Pancreas (tissue), 10 donors: ENCODE data around the gene GRK5. TPM values are rescaled to one million over a fixed set of nuclear protein-coding genes. Genes with fewer than 3 reads are reported as not detected.

Source experiments
- ATAC-seq, 4 donors: fragments of 200-7000 bp; cut with Tn5 transposase; one replicate each; pipeline versions ENCODE4 v1.8.0 to v1.9.1; 2020; ENCODE audit warnings: mild to moderate bottlenecking in 4 of 4, moderate library complexity in 4 of 4
- DNase-seq, 6 donors: peaks; one replicate each; pipeline ENCODE4 v3.0.0-alpha.2; 2020
- FAIRE-seq: peaks from 2 replicates; lab custom pipeline; 2012; peaks lifted over from hg19 to GRCh38; lab: Jason Lieb, UNC
- H3K27ac ChIP-seq, 4 donors: fragments of 200-600 bp; sonication (generic); 1 replicate in 3 of 4; 2 replicates in 1 of 4; pipeline versions ENCODE4 v1.5.0 to v1.8.0; 2020
- H3K27me3 ChIP-seq, 4 donors: fragments of 200-600 bp; one replicate each; pipeline ENCODE4 v1.8.0; 2021
- H3K36me3 ChIP-seq, 3 donors: fragments of 200-600 bp; sonication (generic) in 1 of 3; one replicate each; pipeline versions ENCODE4 v1.5.0 to v1.8.0; 2020 to 2021
- H3K4me1 ChIP-seq, 3 donors: fragments of 200-600 bp; one replicate each; pipeline ENCODE4 v1.8.0; 2021
- H3K4me3 ChIP-seq, 4 donors: fragments of 200-600 bp; sonication (generic) in 2 of 4; one replicate each; pipeline versions ENCODE4 v1.5.0 to v1.8.0; 2020 to 2021
- H3K9me3 ChIP-seq, 4 donors: fragments of 200-600 bp; one replicate each; pipeline ENCODE4 v1.8.0; 2021
- WGBS, 2 donors: extraction: QIAGEN DNeasy Blood & Tissue Kit; methylation state at CpG; one replicate each; pipeline ENCODE4 v1.1.7; 2013; 5-methylcytosine and 5-hydroxymethylcytosine counted together
- intact Hi-C, 3 donors: fragments of 100-400 bp; cut with DNase I; formaldehyde crosslinking; loops; one replicate each; pipeline versions ENCODE4 v1.11.1 to v1.14.2; 2022
- polyA plus RNA-seq, 2 donors: library from polyadenylated mRNA; stranded (reverse); fragments of 200-250 nt; gene quantifications; one replicate each; pipeline ENCODE4 v1.2.3, GENCODE V29; 2013
- total RNA-seq, 6 donors: library from RNA; stranded (reverse); fragmentation: NEBNext Ultra II Directional in 4 of 6; extraction: Animal tissue kit (Norgen Biotek cat#: 25700) in 4 of 6; gene quantifications; one replicate each; pipeline versions ENCODE4 v1.2.1 to v1.2.4, GENCODE V29; 2021 to 2023
- TF ChIP-seq, protein P1 (sequence below), 4 donors: fragments of 200-600 bp; sonication (generic) in 3 of 4; IDR thresholded peaks; one replicate each; pipeline versions ENCODE4 v1.5.0 to v1.8.0; 2021; ENCODE audit warnings: antibody characterized with exemption in 4 of 4
- donor health status: healthy with polysubstance abuse.
- donor health status: DM: no; HTN: no; CAD: no; lungs with moderate emphysema.
- donor health status: DM: no; HTN: no; CAD: no.
- donor health status: control.
- donor health status: control.
- donor health status: Bipolar disorder and iron deficiency.
- donor health status: DM: yes; HTN: yes; CAD: no.
- donor health status: DM: no; HTN: no; CAD: no.
- donor health status: DM: no; HTN: no; CAD: no.
- donor health status: DM: yes; HTN: yes; CAD: no.

The GRK5 gene
- total and polyA plus RNA-seq, 8 donors, result 1.4 to 6.0 (median 2.5) TPM

DNA sequence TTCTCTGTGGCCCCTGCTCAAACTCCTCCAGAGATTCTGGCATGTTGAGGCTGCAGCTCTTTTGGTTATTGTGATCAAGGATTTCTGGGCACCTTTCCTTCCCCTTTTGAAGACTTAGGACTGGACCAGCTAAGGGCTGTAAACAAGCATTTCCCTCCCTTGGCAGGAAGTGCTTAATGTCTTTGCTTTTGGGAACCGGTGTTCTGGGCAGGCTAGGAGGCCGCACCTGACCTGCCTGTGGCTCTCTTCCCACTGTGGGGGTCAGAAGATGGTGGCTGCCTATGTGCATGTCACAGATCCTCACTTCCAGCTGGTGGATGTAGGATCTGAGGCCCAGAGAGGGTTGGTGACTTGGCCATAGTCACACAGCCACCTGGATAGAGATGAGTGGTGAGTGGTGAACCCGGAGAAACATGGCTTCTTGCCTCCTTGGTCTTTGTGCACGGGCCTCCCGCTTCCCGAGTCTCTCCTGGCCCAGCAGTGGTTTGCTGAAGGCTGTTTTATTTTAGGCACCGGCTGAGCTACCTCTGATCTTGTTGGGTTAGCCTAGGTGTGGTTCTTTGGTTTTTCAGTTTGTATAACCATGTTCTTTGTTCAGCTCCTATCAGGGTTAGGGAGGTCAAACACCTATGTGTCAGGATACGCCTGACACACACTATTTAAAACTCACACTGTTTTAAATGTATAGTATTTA, 82.0 kb downstream of the GRK5 start:
- no peak overlapping the region for H3K27ac ChIP-seq
- H3K27me3 ChIP-seq, result no peaks in the 10 kb centered on the region
- DNase-seq (peak in 1 of 6 donors; percentile 9), ATAC-seq (peak in 1 of 4 donors; percentile 35), FAIRE-seq (no peak)
- no peaks in the 10 kb centered on the region for H3K36me3 ChIP-seq
- H3K9me3 ChIP-seq, result no peaks in the 10 kb centered on the region
- H3K4me1 ChIP-seq, result no peaks in the 10 kb centered on the region
- H3K4me3 ChIP-seq, result no peak overlapping the region
- WGBS, 2 donors, result 83 to 89% methylated on average over 8 of the region's 8 CpGs
- TF ChIP-seq, protein P1, sequence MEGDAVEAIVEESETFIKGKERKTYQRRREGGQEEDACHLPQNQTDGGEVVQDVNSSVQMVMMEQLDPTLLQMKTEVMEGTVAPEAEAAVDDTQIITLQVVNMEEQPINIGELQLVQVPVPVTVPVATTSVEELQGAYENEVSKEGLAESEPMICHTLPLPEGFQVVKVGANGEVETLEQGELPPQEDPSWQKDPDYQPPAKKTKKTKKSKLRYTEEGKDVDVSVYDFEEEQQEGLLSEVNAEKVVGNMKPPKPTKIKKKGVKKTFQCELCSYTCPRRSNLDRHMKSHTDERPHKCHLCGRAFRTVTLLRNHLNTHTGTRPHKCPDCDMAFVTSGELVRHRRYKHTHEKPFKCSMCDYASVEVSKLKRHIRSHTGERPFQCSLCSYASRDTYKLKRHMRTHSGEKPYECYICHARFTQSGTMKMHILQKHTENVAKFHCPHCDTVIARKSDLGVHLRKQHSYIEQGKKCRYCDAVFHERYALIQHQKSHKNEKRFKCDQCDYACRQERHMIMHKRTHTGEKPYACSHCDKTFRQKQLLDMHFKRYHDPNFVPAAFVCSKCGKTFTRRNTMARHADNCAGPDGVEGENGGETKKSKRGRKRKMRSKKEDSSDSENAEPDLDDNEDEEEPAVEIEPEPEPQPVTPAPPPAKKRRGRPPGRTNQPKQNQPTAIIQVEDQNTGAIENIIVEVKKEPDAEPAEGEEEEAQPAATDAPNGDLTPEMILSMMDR (IDR thresholded peaks at IDR 0.05), result no peak
- intact Hi-C loops, result no loop called here

DNA sequence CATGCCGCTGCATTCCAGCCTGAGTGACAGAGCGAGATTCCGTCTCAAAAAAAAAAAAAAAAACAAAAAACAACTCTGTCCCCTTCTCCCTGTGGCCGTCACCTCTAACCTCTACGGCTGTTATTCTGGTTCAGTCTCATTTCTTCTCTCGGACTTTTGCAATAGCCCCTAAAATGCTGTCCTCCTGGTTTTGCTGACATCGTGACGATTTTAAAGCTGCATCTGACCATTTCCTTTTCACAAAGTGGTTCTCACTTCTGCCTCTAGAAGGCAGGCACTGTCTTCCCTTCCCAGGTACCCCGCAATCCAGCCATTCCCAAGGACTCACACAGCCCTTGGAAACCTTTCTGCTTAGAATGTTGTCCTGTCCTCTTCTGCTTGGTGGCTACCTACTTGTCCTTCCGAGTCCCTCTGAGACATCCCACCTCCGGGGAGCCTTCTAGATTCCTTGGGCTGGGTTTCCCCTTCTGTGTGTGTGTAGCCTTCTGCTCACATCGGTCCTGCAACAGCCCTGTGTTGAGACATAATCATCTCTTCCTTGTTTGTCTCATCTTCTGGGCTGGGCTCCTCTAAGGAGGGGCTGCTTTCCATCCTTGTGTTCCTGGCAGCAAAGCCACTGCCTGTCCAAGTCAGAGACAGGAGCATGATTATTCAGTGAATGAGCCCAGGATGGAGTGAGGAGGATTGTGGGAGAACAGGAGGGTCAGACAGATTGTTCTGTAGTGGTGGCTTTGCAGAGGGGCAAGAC, 83.1 kb downstream of the GRK5 start:
- no peak overlapping the region for H3K27ac ChIP-seq
- H3K4me3 ChIP-seq, result no peak overlapping the region
- TF ChIP-seq, protein P1 (IDR thresholded peaks at IDR 0.05), result no peak
- 60 to 62% methylated on average over 11 to 12 of the region's 12 CpGs for WGBS, 2 donors
- intact Hi-C loops, result no loop called here
- DNase-seq (peak in 1 of 6 donors; percentile 6), FAIRE-seq (no peak), ATAC-seq (peak in 2 of 4 donors; percentile 30 to 57)
- H3K4me1 ChIP-seq, result no peaks in the 10 kb centered on the region
- no peaks in the 10 kb centered on the region for H3K36me3 ChIP-seq
- H3K27me3 ChIP-seq, result no peaks in the 10 kb centered on the region
- H3K9me3 ChIP-seq, result no peaks in the 10 kb centered on the region

DNA sequence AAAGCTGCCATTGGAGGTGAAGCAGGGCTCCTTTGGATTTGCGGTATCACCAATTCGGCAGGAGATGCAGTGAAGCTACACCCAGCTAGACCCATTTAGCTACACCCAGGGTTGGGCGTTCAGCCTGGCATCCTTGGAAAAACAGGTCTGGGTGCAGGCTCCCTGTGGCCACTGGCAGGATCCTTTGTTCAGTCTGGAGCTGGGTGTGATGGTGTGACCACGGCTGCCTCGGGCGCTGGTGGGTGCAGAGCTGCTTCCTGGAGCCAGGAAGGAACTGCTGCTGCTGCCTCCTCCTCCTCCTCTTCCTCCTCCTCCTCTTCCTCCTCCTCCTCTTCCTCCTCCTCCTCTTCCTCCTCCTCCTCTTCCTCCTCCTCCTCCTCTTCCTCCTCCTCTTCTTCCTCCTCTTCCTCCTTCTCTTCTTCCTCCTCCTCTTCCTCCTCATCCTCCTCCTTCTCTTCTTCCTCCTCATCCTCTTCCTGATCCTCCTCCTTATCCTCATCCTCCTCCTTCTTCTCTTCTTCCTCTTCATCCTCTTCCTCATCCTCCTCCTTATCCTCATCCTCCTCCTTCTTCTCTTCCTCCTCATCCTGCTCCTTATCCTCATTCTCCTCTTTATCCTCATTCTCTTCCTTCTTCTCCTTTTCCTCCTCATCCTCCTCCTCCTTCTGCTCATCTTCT, 84.0 kb downstream of the GRK5 start:
- FAIRE-seq, result no peak
- Histone ChIP-seq H3K9me3 (no peaks in the 10 kb centered on the region), H3K27ac (no peak overlapping the region), H3K4me3 (no peak overlapping the region), H3K36me3 (no peaks in the 10 kb centered on the region), H3K4me1 (peaks cover 0 to 2% (median 2%) of the 10 kb centered on the region in 3 donors), H3K27me3 (no peaks in the 10 kb centered on the region)
- intact Hi-C loops, result no loop called here
- DNase-seq, result peak in 1 of 6 donors; percentile 30
- WGBS, 2 donors, result 69 to 80% methylated on average over 6 of the region's 6 CpGs
- ATAC-seq, result peak in 1 of 4 donors; percentile 35
- TF ChIP-seq, protein P1 (IDR thresholded peaks at IDR 0.05), result no peak

DNA sequence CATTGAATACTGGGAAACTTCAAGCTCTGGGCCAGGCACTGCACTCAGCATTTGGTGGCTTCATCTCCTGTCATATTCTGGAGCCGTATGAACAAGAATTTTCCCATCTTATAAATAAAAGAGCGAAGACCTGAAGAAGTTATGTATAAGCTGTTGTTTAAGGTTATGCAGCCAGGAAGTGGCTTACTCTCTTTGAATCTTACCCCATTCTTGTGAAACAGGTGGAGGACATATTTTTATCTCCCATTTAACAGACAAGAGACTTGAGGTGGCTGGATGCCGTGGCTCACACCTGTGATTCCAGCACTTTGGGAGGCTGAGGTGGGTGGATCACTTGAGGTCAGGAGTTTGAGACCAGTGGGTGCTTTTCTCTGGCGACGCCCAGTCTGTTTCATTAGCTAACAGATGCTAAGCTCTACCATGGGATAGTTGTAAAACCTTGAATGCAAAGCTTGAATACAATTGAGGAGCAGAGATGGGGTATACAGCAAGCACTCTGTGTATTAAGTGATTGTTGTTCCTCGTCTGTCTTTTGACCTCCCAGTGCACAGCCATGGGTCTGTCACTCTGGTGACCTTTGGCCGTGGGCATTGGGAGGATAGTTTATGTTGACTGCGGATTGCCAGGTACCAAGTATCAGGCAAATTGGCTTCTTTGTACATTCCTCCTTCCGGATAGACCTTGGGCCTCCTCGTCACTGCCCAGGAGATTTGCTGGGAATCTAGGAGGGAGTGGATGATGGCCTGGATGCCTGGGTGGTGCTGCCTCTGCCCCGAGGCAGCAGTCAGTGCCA, 85.8 kb downstream of the GRK5 start:
- DNase-seq (peak in 1 of 6 donors; percentile 3), ATAC-seq (no peak), FAIRE-seq (no peak)
- no peaks in the 10 kb centered on the region for H3K27me3 ChIP-seq
- no peaks in the 10 kb centered on the region for H3K36me3 ChIP-seq
- WGBS, 2 donors, result 77 to 82% methylated on average over 11 of the region's 11 CpGs
- TF ChIP-seq, protein P1 (IDR thresholded peaks at IDR 0.05), result no peak
- no peaks in the 10 kb centered on the region for H3K9me3 ChIP-seq
- no peak overlapping the region for H3K27ac ChIP-seq
- H3K4me3 ChIP-seq, result no peak overlapping the region
- peaks cover 0 to 5% (median 3%) of the 10 kb centered on the region in 3 donors for H3K4me1 ChIP-seq
- intact Hi-C loops, result no loop called here
